ENCODE results near the gene LTF. TPM values are rescaled to one million over a fixed set of nuclear protein-coding genes. Genes with fewer than 3 reads are reported as not detected.

The LTF gene
- total and polyA plus RNA-seq, 9 of the 15 experiments (the other 6 are each of a cell fraction or from before 2014, with no cell fraction given) = 0.07 TPM; not detected in 8

GRCh38 chr3:46484388-46484787 lies 19.7 kb upstream of the LTF start:
- POLR2A ChIA-PET = interaction anchor here (0.8 to 2.6 kb wide), 6 partner anchors 11 to 77 kb away, joined by 3 to 12 read pairs (median 5); partner anchors contain the start of genes CCR5AS and CCRL2

GRCh38 chr3:46483825-46484224 lies 19.1 kb upstream of the LTF start:
- ATAC-seq (no peak), FAIRE-seq (no peak), DNase-seq (ENCODE audit: extremely low read depth in 1 of 4, low spot score in 3 of 4) (no peak)
- Histone ChIP-seq H3K27me3 (ENCODE audit: control insufficient read depth in 2 of 2, insufficient read depth in 2 of 2, low read length in 2 of 2) (peaks cover 15 to 18% of the 10 kb centered on the region in 2 experiments; a peak in 4 of 5 replicates), H4K20me1 (replicated peaks; ENCODE audit: control insufficient read depth, insufficient read depth, low read length) (no peaks in the 10 kb centered on the region), H3K9me1 (ENCODE audit: control insufficient read depth, insufficient read depth, low read length) (no peaks in the 10 kb centered on the region), H3K36me3 (ENCODE audit: control insufficient read depth, insufficient read depth, low read length) (no peaks in the 10 kb centered on the region), H3K4me2 (ENCODE audit: insufficient read depth, low read length) (no peak overlapping the region), H3K79me2 (ENCODE audit: control insufficient read depth, insufficient read depth, low read length) (no peaks in the 10 kb centered on the region), H3K4me1 (replicated peaks in 1 of 2; ENCODE audit: control insufficient read depth in 2 of 2, insufficient read depth in 2 of 2, low read length in 2 of 2) (peaks cover under 1 to 10% of the 10 kb centered on the region in 2 experiments; a peak in 3 of 5 replicates), H3K4me3 (no peak overlapping the region), H2AFZ (ENCODE audit: low read depth, low read length) (no peak overlapping the region), H3K9me3 (replicated peaks; ENCODE audit: control insufficient read depth, insufficient read depth, low read depth, low read length) (no peaks in the 10 kb centered on the region), H3K9ac (ENCODE audit: insufficient read depth in 1 of 2, low read depth in 2 of 2, low read length in 2 of 2) (no peak overlapping the region), H3K27ac (ENCODE audit: extremely low read depth, low read depth, low read length) (no peak overlapping the region)
- in situ Hi-C loops (cut with MboI) (loop anchor here (5.0 kb wide), 1 partner anchor 153 kb away; no protein-coding TSS in a partner anchor), intact Hi-C loops (cut with micrococcal nuclease) (loop anchor here (1.0 kb wide), 1 partner anchor 56 kb away; no protein-coding TSS in a partner anchor)
- CTCF ChIA-PET (ENCODE audit: low intra/inter-chr PET ratio) = interaction anchor here (1.7 kb wide), 1 partner anchor 75 kb away, joined by 6 read pairs; no protein-coding TSS in a partner anchor
- POLR2A ChIA-PET = interaction anchor here (0.7 to 2.6 kb wide), 5 partner anchors 9 to 76 kb away, joined by 3 to 12 read pairs (median 3); partner anchors contain the start of genes CCR5AS and CCRL2
- WGBS (ENCODE audit: insufficient coverage, low coverage, missing lambda C conversion rate) = 4% methylated on average over 2 of the region's 2 CpGs
- no TSS peak for BruUV-seq (replicated peaks)
- peak in 1 of 3 experiments; percentile 46 for TF ChIP-seq YY1 (IDR thresholded peaks at IDR 0.05; ENCODE audit: borderline replicate concordance in 1 of 3, control insufficient read depth in 1 of 3, extremely low read depth in 1 of 3, insufficient read depth in 3 of 3, insufficient read length in 1 of 3, insufficient replicate concordance in 2 of 3, low read depth in 1 of 3, low read length in 2 of 3)
- TF ChIP-seq CTCF (IDR thresholded peaks at IDR 0.05 in 2 of 3, conservative IDR thresholded peaks at IDR 0.05 in 1 of 3; ENCODE audit: insufficient read depth in 2 of 3, low read depth in 1 of 3, low read length in 3 of 3) = peak; percentile 32 to 44 (median 37); a peak in 3 of 6 replicates
- no peak for TF ChIP-seq USF2 (CRISPR knock-in tag; IDR thresholded peaks at IDR 0.05)
- TF ChIP-seq, protein P1, sequence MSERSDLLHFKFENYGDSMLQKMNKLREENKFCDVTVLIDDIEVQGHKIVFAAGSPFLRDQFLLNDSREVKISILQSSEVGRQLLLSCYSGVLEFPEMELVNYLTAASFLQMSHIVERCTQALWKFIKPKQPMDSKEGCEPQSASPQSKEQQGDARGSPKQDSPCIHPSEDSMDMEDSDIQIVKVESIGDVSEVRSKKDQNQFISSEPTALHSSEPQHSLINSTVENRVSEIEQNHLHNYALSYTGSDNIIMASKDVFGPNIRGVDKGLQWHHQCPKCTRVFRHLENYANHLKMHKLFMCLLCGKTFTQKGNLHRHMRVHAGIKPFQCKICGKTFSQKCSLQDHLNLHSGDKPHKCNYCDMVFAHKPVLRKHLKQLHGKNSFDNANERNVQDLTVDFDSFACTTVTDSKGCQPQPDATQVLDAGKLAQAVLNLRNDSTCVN (CRISPR knock-in tag; IDR thresholded peaks at IDR 0.05) = no peak
- TF ChIP-seq NR2C2 (CRISPR knock-in tag; IDR thresholded peaks at IDR 0.05) = no peak
- TF ChIP-seq NR2C2 (tag; IDR thresholded peaks at IDR 0.05) = no peak
- no peak for TF ChIP-seq SAFB (IDR thresholded peaks at IDR 0.05; ENCODE audit: borderline replicate concordance, low read depth, low read length)
- TF ChIP-seq OTX1 (CRISPR knock-in tag; IDR thresholded peaks at IDR 0.05) = no peak

More at GRCh38 chr3:46484388-46484787, 19.7 kb upstream of the LTF start:
- Histone ChIP-seq H3K36me3 (ENCODE audit: control insufficient read depth, insufficient read depth, low read length) (no peaks in the 10 kb centered on the region), H3K27me3 (ENCODE audit: control insufficient read depth in 2 of 2, insufficient read depth in 2 of 2, low read length in 2 of 2) (peaks cover 11 to 13% of the 10 kb centered on the region in 2 experiments; a peak in 4 of 5 replicates), H3K4me3 (no peak overlapping the region), H3K79me2 (ENCODE audit: control insufficient read depth, insufficient read depth, low read length) (no peaks in the 10 kb centered on the region), H3K9me1 (ENCODE audit: control insufficient read depth, insufficient read depth, low read length) (peaks cover 2% of the 10 kb centered on the region), H2AFZ (ENCODE audit: low read depth, low read length) (no peak overlapping the region), H3K27ac (ENCODE audit: extremely low read depth, low read depth, low read length) (no peak overlapping the region), H3K9ac (ENCODE audit: insufficient read depth in 1 of 2, low read depth in 2 of 2, low read length in 2 of 2) (peak overlapping the region in 1 of 2 experiments; percentile 38; a peak in 2 of 4 replicates), H3K4me2 (ENCODE audit: insufficient read depth, low read length) (no peak overlapping the region), H3K9me3 (replicated peaks; ENCODE audit: control insufficient read depth, insufficient read depth, low read depth, low read length) (no peaks in the 10 kb centered on the region), H3K4me1 (replicated peaks in 1 of 2; ENCODE audit: control insufficient read depth in 2 of 2, insufficient read depth in 2 of 2, low read length in 2 of 2) (peaks cover 6 to 16% of the 10 kb centered on the region in 2 experiments; a peak in 3 of 5 replicates), H4K20me1 (replicated peaks; ENCODE audit: control insufficient read depth, insufficient read depth, low read length) (0 out of 2 replicates have a peak, but pooled peaks cover 3% of the 10 kb centered on the region)
- 0% methylated on average over 1 of the region's 1 CpG for WGBS (ENCODE audit: insufficient coverage, low coverage, missing lambda C conversion rate)
- CTCF ChIA-PET (ENCODE audit: low intra/inter-chr PET ratio) = interaction anchor here (1.7 kb wide), 1 partner anchor 74 kb away, joined by 6 read pairs; no protein-coding TSS in a partner anchor
- DNase-seq (ENCODE audit: extremely low read depth in 1 of 4, low spot score in 3 of 4) (no peak), FAIRE-seq (no peak), ATAC-seq (no peak)
- intact Hi-C loops (cut with micrococcal nuclease) = loop anchor here (1.0 kb wide), 1 partner anchor 56 kb away; no protein-coding TSS in a partner anchor
- no TSS peak for BruUV-seq (replicated peaks)
- no peak for TF ChIP-seq SMARCB1 (IDR thresholded peaks at IDR 0.05; ENCODE audit: insufficient read length, low read depth)
- TF ChIP-seq RBM25 (IDR thresholded peaks at IDR 0.05; ENCODE audit: low read depth, low read length, severe bottlenecking) = peak; percentile 19
- in situ Hi-C loops (cut with MboI) = loop anchor here (5.0 kb wide), 1 partner anchor 153 kb away; no protein-coding TSS in a partner anchor

Data from K562 (cell line).